ENCODE measurements around the gene XPO1. TPM values are rescaled to one million over a fixed set of nuclear protein-coding genes. Genes with fewer than 3 reads are reported as not detected.
A peak's percentile ranks its signal among the peaks of the same experiment; 100 is the strongest.
"Not testable (repeated sequence)": the region's sequence is repeated elsewhere in the genome, so short reads cannot be mapped to it uniquely, and the experiment has no call there.

The XPO1 gene
- total RNA-seq, 1 donor from 2014 or later = 47.9 TPM

GRCh38 chr2:61550375-61551209 is 12.4 kb upstream of the XPO1 start:
- Histone ChIP-seq H3K36me3 (no peaks in the 10 kb centered on the region), H3K4me3 (no peak overlapping the region), H3K4me1 (no peaks in the 10 kb centered on the region), H3K27ac (no peak overlapping the region), H3K27me3 (no peaks in the 10 kb centered on the region), H3K9me3 (no peaks in the 10 kb centered on the region)
- no peak for DNase-seq (ENCODE audit: low spot score in 2 of 2)
- no peak for TF ChIP-seq CTCF (IDR thresholded peaks at IDR 0.05)
- intact Hi-C loops (cut with DNase I) = no loop called here

DNA sequence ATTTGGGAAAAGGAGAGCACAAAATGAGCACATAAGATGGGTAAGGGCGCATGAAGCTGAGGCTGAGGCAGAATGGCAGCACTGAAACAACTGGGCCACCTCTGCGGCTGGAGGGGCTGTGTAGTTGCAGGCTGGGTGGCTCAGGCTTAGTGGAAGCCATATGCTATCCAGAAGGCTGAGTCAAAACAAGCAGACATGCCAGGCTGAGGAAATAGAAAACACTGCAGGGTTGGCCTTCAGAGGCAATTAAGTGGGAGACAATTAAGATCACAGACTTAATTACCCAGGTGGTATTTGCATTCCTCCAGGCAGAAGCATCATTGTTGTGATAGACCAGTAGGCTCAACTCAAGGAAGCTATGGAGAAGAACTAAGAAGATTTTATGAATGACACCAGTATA is 11.4 kb upstream of the XPO1 start:
- H3K4me1 ChIP-seq = no peaks in the 10 kb centered on the region
- H3K9me3 ChIP-seq = no peaks in the 10 kb centered on the region
- H3K36me3 ChIP-seq = no peaks in the 10 kb centered on the region
- H3K27ac ChIP-seq = no peak overlapping the region
- no peak for TF ChIP-seq CTCF (IDR thresholded peaks at IDR 0.05)
- H3K27me3 ChIP-seq = no peaks in the 10 kb centered on the region
- intact Hi-C loops (cut with DNase I) = no loop called here
- no peak overlapping the region for H3K4me3 ChIP-seq
- no peak for DNase-seq (ENCODE audit: low spot score in 2 of 2)

DNA sequence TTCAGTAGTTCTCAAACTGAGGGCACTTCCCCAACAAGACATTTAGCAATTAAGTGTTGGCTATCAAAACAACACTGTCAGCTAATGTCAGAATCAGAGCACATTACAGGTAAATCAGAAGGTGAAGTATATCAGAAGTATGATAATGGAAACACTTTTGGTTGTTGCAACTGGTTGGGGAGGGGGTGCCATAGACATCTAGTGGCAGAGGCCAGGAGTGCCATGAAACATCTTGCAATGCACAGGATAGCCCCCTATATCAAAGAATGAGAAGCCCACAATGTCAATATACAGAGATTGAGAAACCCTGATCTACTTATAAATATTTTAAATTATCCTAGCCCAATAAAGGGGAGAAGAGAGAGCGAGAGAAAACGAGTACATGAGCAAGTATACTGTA is 4.9 kb upstream of the XPO1 start:
- no peak for DNase-seq (ENCODE audit: low spot score in 2 of 2)

GRCh38 chr2:61540167-61540566 is 2.0 kb upstream of the XPO1 start:
- H3K4me3 ChIP-seq; H3K27ac ChIP-seq; H3K4me1 ChIP-seq; H3K27me3 ChIP-seq; H3K9me3 ChIP-seq; intact Hi-C loops (cut with DNase I); DNase-seq (ENCODE audit: low spot score in 2 of 2); H3K36me3 ChIP-seq: not testable (repeated sequence)

More for the DNA sequence above, 4.9 kb upstream of the XPO1 start:
- H3K36me3 ChIP-seq = no peaks in the 10 kb centered on the region
- no peak for TF ChIP-seq CTCF (IDR thresholded peaks at IDR 0.05)
- intact Hi-C loops (cut with DNase I) = no loop called here
- no peak overlapping the region for H3K27ac ChIP-seq
- no peak overlapping the region for H3K4me3 ChIP-seq
- H3K27me3 ChIP-seq = no peaks in the 10 kb centered on the region
- H3K9me3 ChIP-seq = no peaks in the 10 kb centered on the region
- H3K4me1 ChIP-seq = peaks cover 0 to 6% of the 10 kb centered on the region in 2 donors

- Histone ChIP-seq H3K4me3 (peak overlapping the region; percentile 86 to 98), H3K27me3 (no peaks in the 10 kb centered on the region), H3K4me1 (peaks cover 0 to 16% of the 10 kb centered on the region in 2 donors), H3K27ac (peak overlapping the region; percentile 96 to 98), H3K36me3 (no peaks in the 10 kb centered on the region), H3K9me3 (no peaks in the 10 kb centered on the region)
- intact Hi-C loops (cut with DNase I) = loop anchor here (1.0 to 5.0 kb wide), 9 partner anchors 68 to 1166 kb away; partner anchors contain the start of genes B3GNT2, CCT4, EHBP1 and FAM161A
- DNase-seq (ENCODE audit: low spot score in 2 of 2) = peak in 1 of 2 donors; percentile 68
- no peak for TF ChIP-seq CTCF (IDR thresholded peaks at IDR 0.05)
Measured at GRCh38 chr2:61538920-61539520, 864 bp upstream of the XPO1 start.

- Histone ChIP-seq H3K27ac (peak overlapping the region; percentile 96 to 98), H3K4me1 (peaks cover 0 to 16% of the 10 kb centered on the region in 2 donors), H3K27me3 (no peaks in the 10 kb centered on the region), H3K9me3 (no peaks in the 10 kb centered on the region), H3K36me3 (no peaks in the 10 kb centered on the region), H3K4me3 (peak overlapping the region; percentile 86 to 98)
- no peak for TF ChIP-seq CTCF (IDR thresholded peaks at IDR 0.05)
- intact Hi-C loops (cut with DNase I) = loop anchor here (1.0 to 5.0 kb wide), 10 partner anchors 67 to 1167 kb away; partner anchors contain the start of genes B3GNT2, CCT4, EHBP1 and FAM161A
- DNase-seq (ENCODE audit: low spot score in 2 of 2) = no peak
Measured at GRCh38 chr2:61537950-61538199, 281 bp downstream of the XPO1 start.
